ENCODE measurements around the gene MYLK.

GRCh38 chr3:123664753-123665152, 219.4 kb downstream of the MYLK start:
- TF ChIP-seq CTCF (optimal IDR thresholded peaks at IDR 0.05 in 1 of 3, IDR thresholded peaks at IDR 0.05 in 1 of 3, conservative IDR thresholded peaks at IDR 0.05 in 1 of 3; ENCODE audit: extremely low read depth in 1 of 3, insufficient read depth in 2 of 3, low read length in 3 of 3) (no peak), EZH2 (IDR thresholded peaks at IDR 0.05; ENCODE audit: low read length) (no peak)

Measured in keratinocyte (primary cell).